Heart right ventricle (tissue), 16 donors: ENCODE measurements around the gene C2CD2. TPM values are rescaled to one million over a fixed set of nuclear protein-coding genes. Genes with fewer than 3 reads are reported as not detected.

Source experiments
- ATAC-seq, 8 donors: fragments of 200-7000 bp; cut with Tn5 transposase; one replicate each; pipeline ENCODE4 v1.9.1; 2020; ENCODE audit warnings: mild to moderate bottlenecking in 8 of 8, moderate library complexity in 8 of 8, moderate number of reproducible peaks in 1 of 8
- DNase-seq, 2 donors: peaks; one replicate each; pipeline ENCODE4 v3.0.0-alpha.2; 2020
- H3K27ac ChIP-seq, 10 donors: fragments of 200-600 bp; sonication (generic) in 2 of 10; one replicate each; pipeline versions ENCODE4 v1.5.0 to v1.8.0; 2020 to 2022; ENCODE audit warnings: mild to moderate bottlenecking in 3 of 10
- H3K27me3 ChIP-seq, 7 donors: fragments of 200-600 bp; one replicate each; pipeline ENCODE4 v1.8.0; 2021 to 2022; ENCODE audit warnings: mild to moderate bottlenecking in 2 of 7
- H3K36me3 ChIP-seq, 9 donors: fragments of 200-600 bp; sonication (generic) in 1 of 9; one replicate each; pipeline versions ENCODE4 v1.5.0 to v1.8.0; 2020 to 2022; ENCODE audit warnings: mild to moderate bottlenecking in 2 of 9
- H3K4me1 ChIP-seq, 9 donors: fragments of 200-600 bp; sonication (generic) in 1 of 9; one replicate each; pipeline versions ENCODE4 v1.5.0 to v1.8.0; 2020 to 2022; ENCODE audit warnings: mild to moderate bottlenecking in 4 of 9
- H3K4me3 ChIP-seq, 10 donors: fragments of 200-600 bp; sonication (generic) in 2 of 10; one replicate each; pipeline versions ENCODE4 v1.5.0 to v1.8.0; 2020 to 2022; ENCODE audit warnings: mild to moderate bottlenecking in 7 of 10, moderate library complexity in 2 of 10
- H3K9me3 ChIP-seq, 11 donors: fragments of 200-600 bp in 10 of 11; sonication (generic) in 2 of 11; one replicate each; pipeline versions ENCODE4 v1.5.0 to v1.8.0; 2013 to 2022; ENCODE audit warnings: mild to moderate bottlenecking in 2 of 11, control low read depth in 1 of 11, moderate library complexity in 1 of 11
- CTCF ChIP-seq, 9 donors: fragments of 200-600 bp; sonication (generic) in 2 of 9; IDR thresholded peaks; one replicate each; pipeline versions ENCODE4 v1.5.0 to v1.8.0; 2021 to 2022; ENCODE audit warnings: antibody characterized with exemption in 9 of 9, mild to moderate bottlenecking in 5 of 9, moderate library complexity in 1 of 9
- WGBS, 2 donors: extraction: QIAGEN DNeasy Blood & Tissue Kit; methylation state at CpG; one replicate each; pipeline ENCODE4 v1.1.7; 2013; ENCODE audit warnings: inconsistent platforms in 1 of 2; 5-methylcytosine and 5-hydroxymethylcytosine counted together
- intact Hi-C, 10 donors: fragments of 100-400 bp; cut with DNase I; formaldehyde crosslinking; loops; one replicate each; pipeline versions ENCODE4 v1.11.1 to v1.14.2; 2022
- polyA plus RNA-seq, 2 donors: library from polyadenylated mRNA; stranded (reverse); fragments of 200-250 nt; gene quantifications; one replicate each; pipeline ENCODE4 v1.2.3, GENCODE V29; 2013
- total RNA-seq, 10 donors: library from RNA; stranded (reverse); fragmentation: NEBNext Ultra II Directional in 3 of 10; extraction: Animal tissue kit (Norgen Biotek cat#: 25700) in 3 of 10; gene quantifications; one replicate each; pipeline versions ENCODE4 v1.2.1 to v1.2.4, GENCODE V29; 2021 to 2023
- donor health status: Arrhythmogenic right ventricular cardiomyopathy.
- donor health status: ischemic (EF 13 %, LVEDD 7.1; RV severe dilation, severe dysfunction).
- donor health status: healthy with polysubstance abuse.
- donor health status: DM: no; HTN: yes; CAD: no.
- donor health status: DM: no; HTN: no; CAD: no.
- donor health status: ischemic (EF 25% LVEDD 6.9; RV normal size, moderate dysfunction).
- donor health status: ischemic (EF 25% LVEDD 5.7; RV mildly dilated, moderate dysfunction).
- donor health status: healthy.
- donor health status: DM: yes; HTN: yes; CAD: no.
- donor health status: Ischemic cardiomyopathy.
- donor health status: ischemic (EF 35%, LVEDD 5.7; RV mildly dilated, moderate dysfunction).
- donor health status: nonischemic (EF 11% LVEDD 7.7; RV severe dilation, severe dysfunction).
- donor health status: DM: yes; HTN: yes; CAD: no.
- donor health status: PGD.
- donor health status: ischemic (EF 29% LVEDD 5.4; RV normal size, mild dysfunction).
- donor health status: nonischemic (EF 23%, LVEDD 6.1; RV moderate dilation, normal function).

Gene C2CD2
- total and polyA plus RNA-seq, 12 donors, result 4.5 to 11.1 (median 6.6) TPM

GRCh38 chr21:41903559-41904351, 50.1 kb downstream of the C2CD2 start:
- no peaks in the 10 kb centered on the region for H3K4me1 ChIP-seq
- H3K27me3 ChIP-seq, result no peaks in the 10 kb centered on the region
- no peak for TF ChIP-seq CTCF (IDR thresholded peaks at IDR 0.05)
- intact Hi-C loops, result no loop called here
- no peak for DNase-seq
- no peak overlapping the region for H3K27ac ChIP-seq
- peaks cover 0 to 100% (median 18%) of the 10 kb centered on the region in 9 donors for H3K36me3 ChIP-seq
- H3K9me3 ChIP-seq, result no peaks in the 10 kb centered on the region
- ATAC-seq, result no peak
- no peak overlapping the region for H3K4me3 ChIP-seq
- WGBS, 2 donors, result 87 to 90% methylated on average over 23 of the region's 23 CpGs

- no peaks in the 10 kb centered on the region for H3K9me3 ChIP-seq
- H3K27me3 ChIP-seq, result no peaks in the 10 kb centered on the region
- H3K27ac ChIP-seq, result no peak overlapping the region
- TF ChIP-seq CTCF (IDR thresholded peaks at IDR 0.05), result no peak
- intact Hi-C loops, result no loop called here
- 95 to 98% methylated on average over 8 of the region's 8 CpGs for WGBS, 2 donors
- ATAC-seq (no peak), DNase-seq (no peak)
- H3K36me3 ChIP-seq, result peaks cover 0 to 100% (median 18%) of the 10 kb centered on the region in 9 donors
- no peak overlapping the region for H3K4me3 ChIP-seq
- H3K4me1 ChIP-seq, result no peaks in the 10 kb centered on the region
These were observed 50.9 kb downstream of the C2CD2 start for GRCh38 chr21:41902946-41903345.

GRCh38 chr21:41901782-41902181, 52.0 kb downstream of the C2CD2 start:
- no peak for ATAC-seq
- no peak for TF ChIP-seq CTCF (IDR thresholded peaks at IDR 0.05)
- no peak for DNase-seq
- intact Hi-C loops, result no loop called here
- Histone ChIP-seq H3K27me3 (no peaks in the 10 kb centered on the region), H3K36me3 (peaks cover 0 to 100% (median 11%) of the 10 kb centered on the region in 9 donors), H3K4me1 (no peaks in the 10 kb centered on the region), H3K27ac (no peak overlapping the region), H3K4me3 (no peak overlapping the region), H3K9me3 (no peaks in the 10 kb centered on the region)
- 96% methylated on average over 3 of the region's 3 CpGs for WGBS, 2 donors

- no peak for TF ChIP-seq CTCF (IDR thresholded peaks at IDR 0.05)
- WGBS, 2 donors, result 83 to 86% methylated on average over 12 of the region's 12 CpGs
- Histone ChIP-seq H3K9me3 (no peaks in the 10 kb centered on the region), H3K4me3 (no peak overlapping the region), H3K4me1 (no peaks in the 10 kb centered on the region), H3K27ac (no peak overlapping the region), H3K27me3 (no peaks in the 10 kb centered on the region), H3K36me3 (peaks cover 0 to 96% (median 11%) of the 10 kb centered on the region in 9 donors)
- no peak for DNase-seq
- no peak for ATAC-seq
- intact Hi-C loops, result no loop called here
These were observed 52.7 kb downstream of the C2CD2 start for GRCh38 chr21:41901099-41901498.
